ENCODE data around the gene RHOC. TPM values are rescaled to one million over a fixed set of nuclear protein-coding genes. Genes with fewer than 3 reads are reported as not detected.

The RHOC gene
- total RNA-seq, 2 donors from 2014 or later, result 168 to 171 TPM

DNA sequence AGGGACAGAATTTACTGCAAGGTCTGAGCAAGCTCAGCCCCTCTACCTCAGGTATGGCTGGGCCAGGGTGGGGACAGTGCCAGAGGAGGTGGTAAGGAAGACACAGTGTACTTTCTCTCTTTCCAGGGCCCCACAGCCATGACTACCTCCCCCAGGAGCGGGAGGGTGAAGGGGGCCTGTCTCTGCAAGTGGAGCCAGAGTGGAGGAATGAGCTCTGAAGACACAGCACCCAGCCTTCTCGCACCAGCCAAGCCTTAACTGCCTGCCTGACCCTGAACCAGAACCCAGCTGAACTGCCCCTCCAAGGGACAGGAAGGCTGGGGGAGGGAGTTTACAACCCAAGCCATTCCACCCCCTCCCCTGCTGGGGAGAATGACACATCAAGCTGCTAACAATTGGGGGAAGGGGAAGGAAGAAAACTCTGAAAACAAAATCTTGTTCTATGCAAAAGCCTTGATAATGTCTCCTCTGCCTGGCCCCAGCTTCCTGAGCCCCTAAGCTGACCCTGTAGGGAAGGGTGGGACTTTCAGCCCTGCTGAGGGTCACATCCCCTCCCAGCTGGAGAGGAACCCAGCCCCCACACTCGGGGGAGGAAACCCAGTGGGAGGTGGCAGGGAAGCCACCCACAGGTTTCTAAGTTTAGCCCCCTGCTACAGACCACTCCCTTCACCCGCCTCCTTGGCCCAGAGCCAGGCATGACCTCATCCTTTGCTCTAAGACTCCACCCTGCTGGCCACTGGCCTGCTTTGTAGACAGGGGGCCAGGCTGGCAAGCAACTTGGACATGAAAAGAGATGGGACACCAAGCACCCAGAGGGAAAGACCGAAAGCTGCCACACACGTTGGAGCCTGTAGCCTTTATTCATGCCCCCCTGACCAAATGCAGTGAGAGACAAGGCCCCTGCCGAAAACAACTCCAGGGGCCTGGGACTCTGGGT, 6.4 kb downstream of the RHOC start:
- H3K36me3 Mint-ChIP-seq (ENCODE audit: low read depth), result peaks cover 72% of the 10 kb centered on the region
- H3K9me3 ChIP-seq (ENCODE audit: control insufficient read depth, low read length), result no peaks in the 10 kb centered on the region
- H3K4me3 ChIP-seq (ENCODE audit: low read length), result peak overlapping the region; percentile 68
- peak; percentile 96 for DNase-seq
- TF ChIP-seq, protein P1, sequence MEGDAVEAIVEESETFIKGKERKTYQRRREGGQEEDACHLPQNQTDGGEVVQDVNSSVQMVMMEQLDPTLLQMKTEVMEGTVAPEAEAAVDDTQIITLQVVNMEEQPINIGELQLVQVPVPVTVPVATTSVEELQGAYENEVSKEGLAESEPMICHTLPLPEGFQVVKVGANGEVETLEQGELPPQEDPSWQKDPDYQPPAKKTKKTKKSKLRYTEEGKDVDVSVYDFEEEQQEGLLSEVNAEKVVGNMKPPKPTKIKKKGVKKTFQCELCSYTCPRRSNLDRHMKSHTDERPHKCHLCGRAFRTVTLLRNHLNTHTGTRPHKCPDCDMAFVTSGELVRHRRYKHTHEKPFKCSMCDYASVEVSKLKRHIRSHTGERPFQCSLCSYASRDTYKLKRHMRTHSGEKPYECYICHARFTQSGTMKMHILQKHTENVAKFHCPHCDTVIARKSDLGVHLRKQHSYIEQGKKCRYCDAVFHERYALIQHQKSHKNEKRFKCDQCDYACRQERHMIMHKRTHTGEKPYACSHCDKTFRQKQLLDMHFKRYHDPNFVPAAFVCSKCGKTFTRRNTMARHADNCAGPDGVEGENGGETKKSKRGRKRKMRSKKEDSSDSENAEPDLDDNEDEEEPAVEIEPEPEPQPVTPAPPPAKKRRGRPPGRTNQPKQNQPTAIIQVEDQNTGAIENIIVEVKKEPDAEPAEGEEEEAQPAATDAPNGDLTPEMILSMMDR (conservative IDR thresholded peaks at IDR 0.05), result peak; percentile 37
- no peaks in the 10 kb centered on the region for H3K27me3 ChIP-seq (ENCODE audit: control insufficient read depth, insufficient read depth, low read length, poor library complexity, severe bottlenecking)
- peaks cover 72% of the 10 kb centered on the region for H3K4me1 Mint-ChIP-seq
- peak overlapping the region; percentile 49 for H3K4me3 Mint-ChIP-seq
- peak overlapping the region; percentile 97 for H3K27ac Mint-ChIP-seq
- peaks cover 49% of the 10 kb centered on the region for H3K4me1 ChIP-seq (ENCODE audit: control insufficient read depth, insufficient read depth, low read length)
- H3K27ac ChIP-seq (ENCODE audit: low read depth, low read length), result peak overlapping the region; percentile 68
- H3K36me3 ChIP-seq (ENCODE audit: control insufficient read depth, insufficient read depth, low read length), result peaks cover 80% of the 10 kb centered on the region
- no peaks in the 10 kb centered on the region for H3K9me3 Mint-ChIP-seq
- peaks cover 23% of the 10 kb centered on the region for H3K27me3 Mint-ChIP-seq (ENCODE audit: insufficient read depth)
- 36 to 57% methylated on average over 4 to 7 of the region's 7 CpGs for WGBS, 2 experiments (ENCODE audit: insufficient coverage in 1 of 2, insufficient read length in 1 of 2)
- peak overlapping the region; percentile 61 for H3K9ac ChIP-seq (ENCODE audit: extremely low read depth, low read length, poor library complexity, severe bottlenecking)

DNA sequence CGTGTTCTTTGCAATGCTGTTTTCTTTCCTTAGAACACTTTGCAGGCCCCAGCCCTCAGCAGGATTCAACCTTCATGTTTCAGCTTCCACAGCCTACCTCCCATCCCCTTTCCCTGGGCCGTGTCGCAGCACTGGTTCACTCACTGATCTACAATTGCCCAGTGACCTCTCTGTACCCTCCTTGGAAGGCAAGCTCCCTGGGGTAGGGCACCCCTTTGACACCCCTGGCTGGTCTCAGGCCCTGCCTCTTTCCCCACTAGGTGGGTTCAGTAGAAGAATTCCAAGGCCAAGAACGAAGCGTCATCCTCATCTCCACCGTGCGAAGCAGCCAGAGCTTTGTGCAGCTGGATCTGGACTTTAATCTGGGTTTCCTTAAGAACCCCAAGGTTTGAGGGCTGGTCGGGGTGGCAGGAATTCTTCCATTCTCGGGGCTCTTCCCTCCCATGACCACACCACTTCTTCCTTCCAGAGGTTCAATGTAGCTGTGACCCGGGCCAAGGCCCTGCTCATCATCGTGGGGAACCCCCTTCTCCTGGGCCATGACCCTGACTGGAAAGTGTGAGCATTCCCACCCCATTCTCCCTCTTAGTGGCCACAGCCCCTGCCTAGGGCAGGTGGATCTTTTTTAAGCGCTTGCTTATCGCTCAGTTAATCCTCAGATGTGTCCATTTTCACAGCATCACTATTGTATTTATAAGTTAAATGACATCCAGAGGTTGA, 7.3 kb downstream of the RHOC start:
- H3K27me3 Mint-ChIP-seq (ENCODE audit: insufficient read depth), result peaks cover 19% of the 10 kb centered on the region
- H3K36me3 Mint-ChIP-seq (ENCODE audit: low read depth), result peaks cover 82% of the 10 kb centered on the region
- Histone ChIP-seq H3K9ac (ENCODE audit: extremely low read depth, low read length, poor library complexity, severe bottlenecking) (peak overlapping the region; percentile 61), H3K4me3 (ENCODE audit: low read length) (peak overlapping the region; percentile 68), H3K9me3 (ENCODE audit: control insufficient read depth, low read length) (no peaks in the 10 kb centered on the region), H3K36me3 (ENCODE audit: control insufficient read depth, insufficient read depth, low read length) (peaks cover 89% of the 10 kb centered on the region), H3K4me1 (ENCODE audit: control insufficient read depth, insufficient read depth, low read length) (peaks cover 47% of the 10 kb centered on the region), H3K27me3 (ENCODE audit: control insufficient read depth, insufficient read depth, low read length, poor library complexity, severe bottlenecking) (no peaks in the 10 kb centered on the region), H3K27ac (ENCODE audit: low read depth, low read length) (peak overlapping the region; percentile 36)
- TF ChIP-seq, protein P1 (conservative IDR thresholded peaks at IDR 0.05), result no peak
- H3K4me3 Mint-ChIP-seq, result peak overlapping the region; percentile 49
- DNase-seq, result no peak
- WGBS, 2 experiments (ENCODE audit: insufficient coverage in 1 of 2, insufficient read length in 1 of 2), result 93 to 94% methylated on average over 8 to 13 of the region's 13 CpGs
- H3K27ac Mint-ChIP-seq, result peak overlapping the region; percentile 97
- H3K4me1 Mint-ChIP-seq, result peaks cover 63% of the 10 kb centered on the region
- H3K9me3 Mint-ChIP-seq, result no peaks in the 10 kb centered on the region

DNA sequence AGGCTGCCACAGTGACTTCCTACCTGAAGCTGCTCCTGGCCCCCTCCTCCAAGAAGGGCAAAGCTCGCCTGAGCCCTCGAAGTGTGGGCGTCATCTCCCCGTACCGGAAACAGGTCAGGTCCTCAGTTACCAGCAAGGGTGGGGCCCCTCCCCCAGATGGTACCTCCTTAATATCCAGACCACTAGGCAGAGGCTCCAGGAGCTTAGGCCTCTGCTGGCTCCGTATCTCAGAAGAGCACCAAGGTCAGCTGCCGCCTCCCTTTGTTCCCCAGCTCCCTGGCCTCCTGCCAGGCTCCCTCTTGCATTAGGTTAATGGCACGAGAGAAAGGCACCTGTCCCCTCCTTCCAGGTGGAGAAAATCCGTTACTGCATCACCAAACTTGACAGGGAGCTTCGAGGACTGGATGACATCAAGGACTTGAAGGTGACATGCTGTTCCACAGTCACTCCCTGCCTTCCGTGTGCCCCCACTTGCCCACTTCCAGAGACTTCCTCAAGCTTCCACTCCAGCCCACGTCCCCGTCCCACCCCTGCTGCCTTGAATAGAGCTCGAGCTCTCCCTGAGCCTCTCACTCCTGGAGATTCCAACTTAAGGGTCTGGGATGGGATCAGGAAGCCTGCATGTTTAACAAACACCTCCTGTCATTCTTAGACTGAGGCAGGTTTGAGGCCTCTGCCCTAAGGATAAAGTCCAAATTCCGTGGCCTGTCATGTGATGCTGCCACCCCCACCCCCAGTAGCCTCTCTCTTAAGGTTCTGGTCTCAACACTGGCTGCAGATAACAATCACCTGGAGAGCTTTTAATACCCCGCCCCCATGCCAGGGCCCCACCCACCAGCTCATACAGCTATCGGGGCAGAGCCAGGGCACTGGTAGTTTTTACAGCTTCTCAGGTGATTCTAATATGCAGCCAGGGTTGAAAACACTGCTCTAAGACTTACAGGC, 8.3 kb downstream of the RHOC start:
- peak; percentile 84 for DNase-seq
- H3K27me3 ChIP-seq (ENCODE audit: control insufficient read depth, insufficient read depth, low read length, poor library complexity, severe bottlenecking), result no peaks in the 10 kb centered on the region
- H3K27ac Mint-ChIP-seq, result peak overlapping the region; percentile 97
- 76 to 86% methylated on average over 11 to 17 of the region's 17 CpGs for WGBS, 2 experiments (ENCODE audit: insufficient coverage in 1 of 2, insufficient read length in 1 of 2)
- peaks cover 53% of the 10 kb centered on the region for H3K4me1 Mint-ChIP-seq
- H3K9me3 ChIP-seq (ENCODE audit: control insufficient read depth, low read length), result no peaks in the 10 kb centered on the region
- peaks cover 13% of the 10 kb centered on the region for H3K27me3 Mint-ChIP-seq (ENCODE audit: insufficient read depth)
- H3K4me3 ChIP-seq (ENCODE audit: low read length), result peak overlapping the region; percentile 68
- peaks cover 82% of the 10 kb centered on the region for H3K36me3 Mint-ChIP-seq (ENCODE audit: low read depth)
- H3K9ac ChIP-seq (ENCODE audit: extremely low read depth, low read length, poor library complexity, severe bottlenecking), result peak overlapping the region; percentile 15
- TF ChIP-seq, protein P1 (conservative IDR thresholded peaks at IDR 0.05), result peak; percentile 29
- H3K9me3 Mint-ChIP-seq, result no peaks in the 10 kb centered on the region
- peaks cover 91% of the 10 kb centered on the region for H3K36me3 ChIP-seq (ENCODE audit: control insufficient read depth, insufficient read depth, low read length)
- peak overlapping the region; percentile 49 for H3K4me3 Mint-ChIP-seq
- peaks cover 38% of the 10 kb centered on the region for H3K4me1 ChIP-seq (ENCODE audit: control insufficient read depth, insufficient read depth, low read length)
- H3K27ac ChIP-seq (ENCODE audit: low read depth, low read length), result peak overlapping the region; percentile 58
